ENCODE results near the gene LGALS9.

Gene LGALS9

DNA sequence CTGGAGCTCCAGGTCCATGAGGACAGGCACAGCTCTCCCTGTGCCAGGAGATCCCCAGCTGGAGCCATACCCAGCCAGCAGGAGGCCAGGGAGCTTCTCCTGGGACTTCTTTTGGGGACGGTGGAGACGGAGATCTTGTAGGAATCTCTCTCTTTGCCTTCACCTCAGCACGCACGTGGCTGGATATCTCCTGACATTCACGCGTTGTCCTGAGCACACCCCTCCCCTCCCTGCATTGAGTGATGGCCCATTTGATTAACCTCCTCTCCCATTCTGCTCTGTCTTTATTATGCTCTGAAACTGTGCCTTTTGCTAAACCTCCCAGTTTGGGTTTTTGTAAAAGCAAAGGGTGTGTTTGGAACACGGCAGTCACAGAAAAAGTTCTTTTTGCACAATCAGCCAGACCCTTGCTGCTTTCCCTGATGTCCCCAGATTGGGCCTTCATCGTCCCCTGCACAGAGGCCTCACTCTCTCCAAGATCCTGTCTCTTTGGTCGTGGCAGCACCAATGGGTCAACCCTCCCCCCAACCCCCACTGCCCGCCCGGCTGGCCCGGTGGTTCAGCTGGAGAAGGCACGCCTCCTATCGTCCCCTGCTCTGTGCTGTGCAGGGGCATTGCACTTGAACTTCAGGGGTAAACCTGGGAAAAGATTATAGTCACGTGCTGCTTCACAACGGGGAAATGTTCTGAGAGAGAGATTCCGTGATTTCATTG, 32.5 kb upstream of the LGALS9 start:
- Histone ChIP-seq H3K9me3 (no peaks in the 10 kb centered on the region), H3K4me1 (peaks cover 0 to 3% (median 3%) of the 10 kb centered on the region in 4 donors), H3K36me3 (peaks cover 0 to 45% (median 21%) of the 10 kb centered on the region in 3 donors), H3K4me3 (no peak overlapping the region), H3K27me3 (no peaks in the 10 kb centered on the region), H3K27ac (no peak overlapping the region)
- intact Hi-C loops (cut with DNase I; ENCODE audit: low total_unique reads): loop anchor here (10.0 kb wide), 1 partner anchor 144 kb away; the partner anchor contains the start of gene KSR1
- no peak for DNase-seq
- TF ChIP-seq, protein P1, sequence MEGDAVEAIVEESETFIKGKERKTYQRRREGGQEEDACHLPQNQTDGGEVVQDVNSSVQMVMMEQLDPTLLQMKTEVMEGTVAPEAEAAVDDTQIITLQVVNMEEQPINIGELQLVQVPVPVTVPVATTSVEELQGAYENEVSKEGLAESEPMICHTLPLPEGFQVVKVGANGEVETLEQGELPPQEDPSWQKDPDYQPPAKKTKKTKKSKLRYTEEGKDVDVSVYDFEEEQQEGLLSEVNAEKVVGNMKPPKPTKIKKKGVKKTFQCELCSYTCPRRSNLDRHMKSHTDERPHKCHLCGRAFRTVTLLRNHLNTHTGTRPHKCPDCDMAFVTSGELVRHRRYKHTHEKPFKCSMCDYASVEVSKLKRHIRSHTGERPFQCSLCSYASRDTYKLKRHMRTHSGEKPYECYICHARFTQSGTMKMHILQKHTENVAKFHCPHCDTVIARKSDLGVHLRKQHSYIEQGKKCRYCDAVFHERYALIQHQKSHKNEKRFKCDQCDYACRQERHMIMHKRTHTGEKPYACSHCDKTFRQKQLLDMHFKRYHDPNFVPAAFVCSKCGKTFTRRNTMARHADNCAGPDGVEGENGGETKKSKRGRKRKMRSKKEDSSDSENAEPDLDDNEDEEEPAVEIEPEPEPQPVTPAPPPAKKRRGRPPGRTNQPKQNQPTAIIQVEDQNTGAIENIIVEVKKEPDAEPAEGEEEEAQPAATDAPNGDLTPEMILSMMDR (IDR thresholded peaks at IDR 0.05): no peak

DNA sequence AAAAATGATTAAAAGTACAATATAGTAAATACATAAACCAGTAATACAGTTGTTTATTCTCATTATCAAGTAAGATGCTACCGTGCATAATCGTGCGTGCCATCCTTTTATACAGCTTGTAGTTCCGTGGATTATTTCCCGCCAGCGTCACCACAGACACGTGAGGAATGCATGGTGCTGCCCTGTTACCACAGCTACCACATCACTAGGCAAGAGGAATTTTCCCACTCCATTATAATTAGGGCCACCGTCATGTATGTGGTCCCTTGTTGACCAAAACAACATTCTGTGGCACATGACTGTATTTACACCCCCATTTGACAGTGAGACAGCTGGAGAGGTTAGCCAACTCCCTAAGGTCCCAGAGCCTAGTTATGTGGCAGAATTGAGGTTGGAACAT, 30.5 kb upstream of the LGALS9 start:
- intact Hi-C loops (cut with DNase I; ENCODE audit: low total_unique reads): loop anchor here (2.0 to 5.0 kb wide), 3 partner anchors 52 to 364 kb away; no protein-coding TSS in a partner anchor
- Histone ChIP-seq H3K27me3 (no peaks in the 10 kb centered on the region), H3K4me3 (no peak overlapping the region), H3K27ac (no peak overlapping the region), H3K36me3 (peaks cover 10 to 45% (median 31%) of the 10 kb centered on the region in 3 donors), H3K4me1 (peaks cover 0 to 3% (median 3%) of the 10 kb centered on the region in 4 donors), H3K9me3 (no peaks in the 10 kb centered on the region)
- TF ChIP-seq, protein P1 (IDR thresholded peaks at IDR 0.05): no peak
- no peak for DNase-seq

DNA sequence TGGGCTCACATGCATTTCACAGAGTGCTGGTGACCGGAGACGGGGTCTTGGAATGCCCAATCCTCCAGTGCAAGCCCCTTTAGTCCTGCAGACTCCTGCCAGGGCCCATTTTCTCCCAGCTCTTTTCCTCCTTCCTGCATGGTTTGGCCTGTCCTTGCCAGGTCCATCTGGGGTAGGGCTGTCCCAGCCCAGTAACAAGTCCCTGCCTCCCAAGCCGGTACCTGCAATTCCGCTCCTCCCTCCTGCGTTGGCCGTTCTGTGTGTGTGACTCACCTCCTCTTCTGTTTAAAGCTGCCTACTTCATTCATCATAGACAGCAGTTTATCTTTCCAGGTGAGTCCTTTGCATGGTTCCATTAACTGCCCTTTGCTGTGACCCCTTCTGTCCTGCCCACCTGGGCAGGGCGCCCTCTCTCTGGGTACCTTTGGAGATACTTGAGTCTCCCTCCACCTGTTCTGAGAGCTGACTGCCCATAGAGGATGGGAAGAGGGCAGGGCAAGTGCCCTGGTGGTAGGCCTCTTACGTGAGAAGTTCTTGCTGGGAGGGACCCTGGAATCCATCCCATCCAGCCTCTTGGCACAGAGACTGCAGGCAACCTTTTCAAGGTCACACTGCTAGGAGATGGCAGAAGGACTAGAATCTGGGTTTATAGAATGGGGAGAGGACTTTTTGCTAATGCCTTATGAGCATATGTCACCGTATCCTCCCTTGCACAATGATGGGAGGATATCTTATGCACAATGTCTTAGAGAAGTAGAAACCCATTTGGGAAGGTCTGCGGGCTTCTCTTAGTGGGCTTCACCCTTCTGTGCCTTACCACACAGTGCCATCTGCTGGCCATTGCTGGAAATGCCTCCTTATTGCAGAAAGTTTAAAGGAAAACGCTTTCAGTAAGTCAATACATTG, 29.7 kb upstream of the LGALS9 start:
- Histone ChIP-seq H3K27me3 (no peaks in the 10 kb centered on the region), H3K36me3 (peaks cover 18 to 47% (median 40%) of the 10 kb centered on the region in 3 donors), H3K4me1 (peaks cover 0 to 3% (median 3%) of the 10 kb centered on the region in 4 donors), H3K4me3 (no peak overlapping the region), H3K9me3 (no peaks in the 10 kb centered on the region), H3K27ac (no peak overlapping the region)
- TF ChIP-seq, protein P1 (IDR thresholded peaks at IDR 0.05): peak; percentile 90 to 94
- DNase-seq: peak; percentile 80 to 89
- intact Hi-C loops (cut with DNase I; ENCODE audit: low total_unique reads): loop anchor here (1.0 to 5.0 kb wide), 4 partner anchors 51 to 365 kb away; no protein-coding TSS in a partner anchor

DNA sequence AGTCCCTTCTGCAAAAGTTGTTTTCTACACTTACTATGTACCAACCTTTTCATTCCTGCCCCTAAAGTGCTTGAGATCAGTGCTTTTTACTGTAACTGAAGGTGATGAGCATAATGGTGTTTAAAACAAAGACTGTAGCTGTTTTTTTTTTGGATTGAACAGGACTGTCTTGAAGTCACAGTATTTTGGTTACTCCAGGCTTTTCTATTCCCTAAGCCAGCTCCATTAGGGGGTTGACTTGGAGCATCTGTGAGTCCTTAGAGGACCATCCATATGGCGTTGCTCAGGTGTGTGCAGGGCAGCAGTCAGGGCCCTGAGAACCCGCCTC, 29.0 kb upstream of the LGALS9 start:
- H3K36me3 ChIP-seq: peaks cover 19 to 52% (median 44%) of the 10 kb centered on the region in 3 donors
- H3K9me3 ChIP-seq: no peaks in the 10 kb centered on the region
- H3K27ac ChIP-seq: no peak overlapping the region
- intact Hi-C loops (cut with DNase I; ENCODE audit: low total_unique reads): loop anchor here (1.0 to 5.0 kb wide), 4 partner anchors 50 to 365 kb away; no protein-coding TSS in a partner anchor
- peaks cover 0 to 3% (median 3%) of the 10 kb centered on the region in 4 donors for H3K4me1 ChIP-seq
- H3K27me3 ChIP-seq: no peaks in the 10 kb centered on the region
- DNase-seq: no peak
- TF ChIP-seq, protein P1 (IDR thresholded peaks at IDR 0.05): no peak
- H3K4me3 ChIP-seq: no peak overlapping the region

DNA sequence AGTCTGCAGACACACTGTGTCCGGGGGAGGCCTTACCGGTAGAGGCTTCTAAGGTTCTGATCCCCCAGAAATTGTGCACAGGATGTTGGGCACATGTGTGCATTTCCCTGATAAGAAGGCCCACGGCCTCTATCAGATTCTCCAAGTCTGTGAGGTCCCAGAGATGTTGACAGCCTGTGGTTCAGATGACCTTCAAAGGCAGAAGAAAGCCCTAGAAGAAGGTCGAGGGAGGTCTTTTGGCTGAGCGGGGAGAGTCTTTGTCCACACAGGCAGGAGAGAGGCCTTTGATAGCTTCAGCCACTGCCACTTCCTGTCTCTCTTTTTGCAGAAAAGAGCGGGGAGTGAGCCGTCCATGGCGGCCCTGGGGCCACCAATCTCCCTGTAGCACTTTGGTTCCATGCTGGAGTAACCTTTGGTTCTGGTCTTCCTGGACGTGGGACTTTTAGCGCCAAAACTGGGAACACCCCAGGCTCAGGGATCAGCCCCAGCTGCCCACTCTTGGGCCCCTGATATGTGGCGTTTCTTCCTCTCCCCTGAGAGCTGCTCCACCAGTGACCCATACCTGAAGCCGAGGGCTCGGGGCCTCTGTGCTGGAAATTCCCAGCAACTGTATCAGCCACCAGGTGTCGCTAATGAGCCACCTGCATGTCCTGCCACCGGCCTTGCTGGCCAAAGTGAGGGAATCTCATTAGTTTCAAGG, 28.1 kb upstream of the LGALS9 start:
- TF ChIP-seq, protein P1 (IDR thresholded peaks at IDR 0.05): peak; percentile 88 to 99
- Histone ChIP-seq H3K27me3 (no peaks in the 10 kb centered on the region), H3K36me3 (peaks cover 19 to 52% (median 40%) of the 10 kb centered on the region in 3 donors), H3K4me3 (no peak overlapping the region), H3K27ac (no peak overlapping the region), H3K4me1 (peaks cover 0 to 3% (median 3%) of the 10 kb centered on the region in 4 donors), H3K9me3 (no peaks in the 10 kb centered on the region)
- intact Hi-C loops (cut with DNase I; ENCODE audit: low total_unique reads): loop anchor here (5.0 kb wide), 1 partner anchor 49 kb away; no protein-coding TSS in a partner anchor
- peak; percentile 74 to 80 for DNase-seq
